H54 (cell line): ENCODE results near the gene DGKG.

Experiments used
- DNase-seq: peaks from one replicate; pipeline ENCODE4 v3.0.0; 2011; ENCODE audit warnings: low spot score, mixed read lengths; ENCODE audit not compliant: insufficient read length
- FAIRE-seq: peaks from 3 replicates; lab custom pipeline; 2011; peaks lifted over from hg19 to GRCh38; lab: Jason Lieb, UNC
- POLR2A ChIP-seq: IDR thresholded peaks from 2 replicates; pipeline ENCODE4 v1.6.1; 2011; ENCODE audit warnings: low read depth, mild to moderate bottlenecking, low read length

Gene DGKG

GRCh38 chr3:186152889-186153292 lies 209.1 kb downstream of the DGKG start:
- FAIRE-seq, result no peak
- TF ChIP-seq POLR2A, result no peak
- DNase-seq, result no peak

GRCh38 chr3:186152361-186152798 lies 209.7 kb downstream of the DGKG start:
- FAIRE-seq, result no peak
- no peak for TF ChIP-seq POLR2A

GRCh38 chr3:186151077-186151971 lies 210.7 kb downstream of the DGKG start:
- FAIRE-seq, result peak; percentile 41
- TF ChIP-seq POLR2A, result no peak
- no peak for DNase-seq

More at GRCh38 chr3:186152361-186152798, 209.7 kb downstream of the DGKG start:
- DNase-seq, result no peak

GRCh38 chr3:186150041-186150830 lies 211.8 kb downstream of the DGKG start:
- FAIRE-seq (no peak), DNase-seq (no peak)
- TF ChIP-seq POLR2A, result no peak

- TF ChIP-seq POLR2A, result no peak
- no peak for FAIRE-seq
- DNase-seq, result no peak
These were observed 212.6 kb downstream of the DGKG start for GRCh38 chr3:186149319-186149960.

- TF ChIP-seq POLR2A, result no peak
- FAIRE-seq, result no peak
- no peak for DNase-seq
These were observed 217.8 kb downstream of the DGKG start for GRCh38 chr3:186144257-186144656.

- no peak for FAIRE-seq
- no peak for DNase-seq
- no peak for TF ChIP-seq POLR2A
These were observed 218.8 kb downstream of the DGKG start for GRCh38 chr3:186143250-186143649.

- TF ChIP-seq POLR2A, result no peak
- DNase-seq (no peak), FAIRE-seq (no peak)
These were observed 219.6 kb downstream of the DGKG start for GRCh38 chr3:186142393-186142932.

GRCh38 chr3:186141790-186142189 lies 220.2 kb downstream of the DGKG start:
- DNase-seq (no peak), FAIRE-seq (no peak)
- no peak for TF ChIP-seq POLR2A

- TF ChIP-seq POLR2A, result no peak
- FAIRE-seq, result no peak
- DNase-seq, result no peak
These were observed 223.6 kb downstream of the DGKG start for GRCh38 chr3:186138272-186138981.

- FAIRE-seq, result no peak
- DNase-seq, result no peak
- no peak for TF ChIP-seq POLR2A
These were observed 224.9 kb downstream of the DGKG start for GRCh38 chr3:186137051-186137685.

- TF ChIP-seq POLR2A, result no peak
- FAIRE-seq, result no peak
- DNase-seq, result no peak
These were observed 228.1 kb downstream of the DGKG start for GRCh38 chr3:186133980-186134379.
